Measurements from ENCODE around the gene PAK3.
A peak's percentile ranks its signal among the peaks of the same experiment; 100 is the strongest.

PAK3 gene

GRCh38 chrX:111095974-111096895, at the start of gene PAK3:
Gene PAK3, plus strand, starts transcription at chrX:111096191. Its CDS starts 26,913 bp downstream, at chrX:111123104.
- Histone ChIP-seq H3K27ac (ENCODE audit: low read depth, low read length) (no peak within 1 kb of the TSS), H3K9ac (ENCODE audit: low read length in 5 of 5) (peak within 1 kb of the TSS in 3 of 5 donors; percentile 23 to 36 (median 25))

GRCh38 chrX:111047575-111047974, 48.4 kb upstream of the PAK3 start:
- Histone ChIP-seq H3K27me3 (ENCODE audit: control insufficient read depth in 5 of 5, insufficient read depth in 4 of 5, low read length in 5 of 5) (peaks cover 2 to 19% (median 6%) of the 10 kb centered on the region in 5 donors), H3K9me3 (ENCODE audit: control insufficient read depth in 5 of 5, low read length in 5 of 5) (no peaks in the 10 kb centered on the region), H3K36me3 (ENCODE audit: control insufficient read depth in 5 of 5, insufficient read depth in 5 of 5, low read length in 5 of 5) (no peaks in the 10 kb centered on the region), H3K4me1 (ENCODE audit: control insufficient read depth in 5 of 5, insufficient read depth in 5 of 5, low read length in 5 of 5) (peaks cover 0 to 4% (median 0%) of the 10 kb centered on the region in 5 donors), H3K9ac (ENCODE audit: low read length in 5 of 5) (no peak overlapping the region), H3K27ac (ENCODE audit: low read depth, low read length) (no peak overlapping the region), H3K4me3 (ENCODE audit: low read depth in 1 of 5, low read length in 5 of 5) (no peak overlapping the region)

More at GRCh38 chrX:111095974-111096895, at the start of gene PAK3:
- Histone ChIP-seq H3K9me3 (ENCODE audit: control insufficient read depth in 5 of 5, low read length in 5 of 5) (no peaks in the 10 kb centered on the region), H3K4me3 (ENCODE audit: low read depth in 1 of 5, low read length in 5 of 5) (peak within 1 kb of the TSS; percentile 50 to 67 (median 61)), H3K27me3 (ENCODE audit: control insufficient read depth in 5 of 5, insufficient read depth in 4 of 5, low read length in 5 of 5) (peaks cover 22 to 51% (median 36%) of the 10 kb centered on the region in 5 donors), H3K36me3 (ENCODE audit: control insufficient read depth in 5 of 5, insufficient read depth in 5 of 5, low read length in 5 of 5) (no peaks in the 10 kb centered on the region), H3K4me1 (ENCODE audit: control insufficient read depth in 5 of 5, insufficient read depth in 5 of 5, low read length in 5 of 5) (peaks cover 0 to 12% (median 5%) of the 10 kb centered on the region in 5 donors)

GRCh38 chrX:111052478-111052877, 43.5 kb upstream of the PAK3 start:
- no peak overlapping the region for H3K27ac ChIP-seq (ENCODE audit: low read depth, low read length)
- H3K36me3 ChIP-seq (ENCODE audit: control insufficient read depth in 5 of 5, insufficient read depth in 5 of 5, low read length in 5 of 5) = no peaks in the 10 kb centered on the region
- no peak overlapping the region for H3K4me3 ChIP-seq (ENCODE audit: low read depth in 1 of 5, low read length in 5 of 5)
- peaks cover 0 to 1% (median 0%) of the 10 kb centered on the region in 5 donors for H3K4me1 ChIP-seq (ENCODE audit: control insufficient read depth in 5 of 5, insufficient read depth in 5 of 5, low read length in 5 of 5)
- H3K27me3 ChIP-seq (ENCODE audit: control insufficient read depth in 5 of 5, insufficient read depth in 4 of 5, low read length in 5 of 5) = peaks cover 0 to 11% (median 7%) of the 10 kb centered on the region in 5 donors
- H3K9ac ChIP-seq (ENCODE audit: low read length in 5 of 5) = no peak overlapping the region
- H3K9me3 ChIP-seq (ENCODE audit: control insufficient read depth in 5 of 5, low read length in 5 of 5) = no peaks in the 10 kb centered on the region

DNA sequence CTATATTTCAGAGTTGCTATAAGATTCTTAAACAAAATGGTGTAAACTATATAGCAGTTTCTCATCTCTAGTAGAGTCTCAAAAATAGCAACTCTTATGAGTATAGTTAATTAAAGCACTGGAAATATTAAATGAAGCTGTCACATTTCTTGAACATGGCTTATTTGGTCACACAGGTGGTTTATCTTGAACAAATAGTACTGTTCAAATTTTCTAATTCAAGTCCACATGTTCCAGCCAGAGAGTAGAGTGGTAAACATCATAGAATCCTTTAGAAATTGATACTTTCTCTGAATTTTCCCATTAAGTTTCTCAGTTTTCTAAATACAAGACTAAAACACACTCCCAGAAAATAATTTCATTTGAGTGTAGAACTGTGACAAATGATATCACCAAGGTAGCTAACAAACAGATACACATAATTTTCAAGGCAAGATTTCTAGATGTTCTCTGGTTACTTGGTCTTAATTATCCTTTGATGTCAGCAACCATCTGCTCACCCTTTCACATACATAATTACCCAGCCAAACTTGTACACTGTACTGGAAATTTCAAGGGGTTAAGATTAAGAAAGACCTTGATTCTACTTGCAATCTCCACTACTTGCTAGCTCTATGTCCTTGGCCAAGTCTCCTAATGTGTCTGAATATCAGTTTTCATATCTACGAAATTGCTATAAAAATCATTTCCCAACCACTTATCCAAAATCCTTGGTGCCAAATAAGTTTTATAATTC, 24.3 kb upstream of the PAK3 start:
- Histone ChIP-seq H3K36me3 (ENCODE audit: control insufficient read depth in 5 of 5, insufficient read depth in 5 of 5, low read length in 5 of 5) (no peaks in the 10 kb centered on the region), H3K4me1 (ENCODE audit: control insufficient read depth in 5 of 5, insufficient read depth in 5 of 5, low read length in 5 of 5) (no peaks in the 10 kb centered on the region), H3K9me3 (ENCODE audit: control insufficient read depth in 5 of 5, low read length in 5 of 5) (peaks cover 0 to 8% (median 3%) of the 10 kb centered on the region in 5 donors), H3K27me3 (ENCODE audit: control insufficient read depth in 5 of 5, insufficient read depth in 4 of 5, low read length in 5 of 5) (peaks cover 0 to 8% (median 4%) of the 10 kb centered on the region in 5 donors), H3K4me3 (ENCODE audit: low read depth in 1 of 5, low read length in 5 of 5) (no peak overlapping the region), H3K9ac (ENCODE audit: low read length in 5 of 5) (no peak overlapping the region), H3K27ac (ENCODE audit: low read depth, low read length) (no peak overlapping the region)

GRCh38 chrX:111083081-111083480, 12.9 kb upstream of the PAK3 start:
- Histone ChIP-seq H3K27me3 (ENCODE audit: control insufficient read depth in 5 of 5, insufficient read depth in 4 of 5, low read length in 5 of 5) (peaks cover 4 to 14% (median 7%) of the 10 kb centered on the region in 5 donors), H3K9ac (ENCODE audit: low read length in 5 of 5) (no peak overlapping the region), H3K36me3 (ENCODE audit: control insufficient read depth in 5 of 5, insufficient read depth in 5 of 5, low read length in 5 of 5) (no peaks in the 10 kb centered on the region), H3K4me3 (ENCODE audit: low read depth in 1 of 5, low read length in 5 of 5) (no peak overlapping the region), H3K9me3 (ENCODE audit: control insufficient read depth in 5 of 5, low read length in 5 of 5) (no peaks in the 10 kb centered on the region), H3K4me1 (ENCODE audit: control insufficient read depth in 5 of 5, insufficient read depth in 5 of 5, low read length in 5 of 5) (no peaks in the 10 kb centered on the region), H3K27ac (ENCODE audit: low read depth, low read length) (no peak overlapping the region)

- H3K4me3 ChIP-seq (ENCODE audit: low read depth in 1 of 5, low read length in 5 of 5) = no peak overlapping the region
- H3K4me1 ChIP-seq (ENCODE audit: control insufficient read depth in 5 of 5, insufficient read depth in 5 of 5, low read length in 5 of 5) = no peaks in the 10 kb centered on the region
- no peaks in the 10 kb centered on the region for H3K9me3 ChIP-seq (ENCODE audit: control insufficient read depth in 5 of 5, low read length in 5 of 5)
- H3K36me3 ChIP-seq (ENCODE audit: control insufficient read depth in 5 of 5, insufficient read depth in 5 of 5, low read length in 5 of 5) = no peaks in the 10 kb centered on the region
- H3K27ac ChIP-seq (ENCODE audit: low read depth, low read length) = no peak overlapping the region
- no peak overlapping the region for H3K9ac ChIP-seq (ENCODE audit: low read length in 5 of 5)
- peaks cover 8 to 23% (median 14%) of the 10 kb centered on the region in 5 donors for H3K27me3 ChIP-seq (ENCODE audit: control insufficient read depth in 5 of 5, insufficient read depth in 4 of 5, low read length in 5 of 5)
These were observed 9.4 kb upstream of the PAK3 start for GRCh38 chrX:111086591-111087006.

DNA sequence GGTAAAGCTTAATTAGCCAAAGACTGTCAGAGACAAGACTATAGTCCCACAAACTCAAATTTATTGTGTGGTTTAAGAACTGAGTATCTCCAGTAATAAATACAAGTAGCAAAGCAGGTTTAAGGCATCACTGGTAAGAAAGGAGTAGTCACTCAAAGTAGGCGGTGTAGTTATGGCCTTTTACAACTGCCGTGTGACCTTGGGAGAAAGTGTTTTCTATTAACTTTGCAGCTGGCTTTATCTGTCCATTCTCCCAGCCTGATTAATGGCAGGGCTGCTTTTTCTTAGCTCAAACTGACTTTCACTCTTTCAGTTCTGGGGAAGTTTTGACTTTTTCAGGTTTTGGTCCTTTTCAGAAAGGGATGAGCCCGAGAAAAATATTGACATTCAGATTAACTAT, 7.4 kb upstream of the PAK3 start:
- H3K4me1 ChIP-seq (ENCODE audit: control insufficient read depth in 5 of 5, insufficient read depth in 5 of 5, low read length in 5 of 5) = no peaks in the 10 kb centered on the region
- H3K9ac ChIP-seq (ENCODE audit: low read length in 5 of 5) = no peak overlapping the region
- peaks cover 15 to 30% (median 20%) of the 10 kb centered on the region in 5 donors for H3K27me3 ChIP-seq (ENCODE audit: control insufficient read depth in 5 of 5, insufficient read depth in 4 of 5, low read length in 5 of 5)
- H3K36me3 ChIP-seq (ENCODE audit: control insufficient read depth in 5 of 5, insufficient read depth in 5 of 5, low read length in 5 of 5) = no peaks in the 10 kb centered on the region
- H3K9me3 ChIP-seq (ENCODE audit: control insufficient read depth in 5 of 5, low read length in 5 of 5) = no peaks in the 10 kb centered on the region
- no peak overlapping the region for H3K27ac ChIP-seq (ENCODE audit: low read depth, low read length)
- no peak overlapping the region for H3K4me3 ChIP-seq (ENCODE audit: low read depth in 1 of 5, low read length in 5 of 5)

DNA sequence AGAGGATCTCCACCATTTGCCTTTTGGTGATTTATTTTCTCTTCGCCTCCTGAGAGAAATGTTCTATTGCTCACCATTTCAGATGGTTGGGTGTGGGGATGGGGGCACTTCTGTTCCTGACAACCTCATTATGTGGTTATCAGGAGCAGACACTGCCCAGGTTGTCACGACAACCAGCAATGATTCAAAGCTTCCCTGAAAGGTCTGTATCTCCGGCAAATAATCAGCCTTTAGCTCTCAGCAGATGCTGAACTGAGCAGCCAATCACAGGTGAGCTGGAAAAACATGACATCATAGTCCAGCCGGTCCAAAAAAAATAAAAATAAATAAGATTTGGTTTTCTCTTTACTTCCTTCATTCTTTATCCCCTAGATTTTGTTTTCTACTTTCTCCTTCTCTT, 5.5 kb upstream of the PAK3 start:
- Histone ChIP-seq H3K9ac (ENCODE audit: low read length in 5 of 5) (no peak overlapping the region), H3K27ac (ENCODE audit: low read depth, low read length) (no peak overlapping the region), H3K4me1 (ENCODE audit: control insufficient read depth in 5 of 5, insufficient read depth in 5 of 5, low read length in 5 of 5) (peaks cover 0 to 2% (median 0%) of the 10 kb centered on the region in 5 donors), H3K27me3 (ENCODE audit: control insufficient read depth in 5 of 5, insufficient read depth in 4 of 5, low read length in 5 of 5) (peaks cover 14 to 27% (median 21%) of the 10 kb centered on the region in 5 donors), H3K4me3 (ENCODE audit: low read depth in 1 of 5, low read length in 5 of 5) (no peak overlapping the region), H3K9me3 (ENCODE audit: control insufficient read depth in 5 of 5, low read length in 5 of 5) (no peaks in the 10 kb centered on the region), H3K36me3 (ENCODE audit: control insufficient read depth in 5 of 5, insufficient read depth in 5 of 5, low read length in 5 of 5) (no peaks in the 10 kb centered on the region)

GRCh38 chrX:111098874-111099273, 2.9 kb downstream of the PAK3 start:
- Histone ChIP-seq H3K4me3 (ENCODE audit: low read depth in 1 of 5, low read length in 5 of 5) (no peak overlapping the region), H3K27ac (ENCODE audit: low read depth, low read length) (no peak overlapping the region), H3K9ac (ENCODE audit: low read length in 5 of 5) (no peak overlapping the region), H3K36me3 (ENCODE audit: control insufficient read depth in 5 of 5, insufficient read depth in 5 of 5, low read length in 5 of 5) (no peaks in the 10 kb centered on the region), H3K27me3 (ENCODE audit: control insufficient read depth in 5 of 5, insufficient read depth in 4 of 5, low read length in 5 of 5) (peaks cover 21 to 48% (median 30%) of the 10 kb centered on the region in 5 donors), H3K9me3 (ENCODE audit: control insufficient read depth in 5 of 5, low read length in 5 of 5) (no peaks in the 10 kb centered on the region), H3K4me1 (ENCODE audit: control insufficient read depth in 5 of 5, insufficient read depth in 5 of 5, low read length in 5 of 5) (peaks cover 0 to 12% (median 5%) of the 10 kb centered on the region in 5 donors)

GRCh38 chrX:111100191-111100590, 4.2 kb downstream of the PAK3 start:
- H3K4me1 ChIP-seq (ENCODE audit: control insufficient read depth in 5 of 5, insufficient read depth in 5 of 5, low read length in 5 of 5) = peaks cover 0 to 12% (median 5%) of the 10 kb centered on the region in 5 donors
- H3K27ac ChIP-seq (ENCODE audit: low read depth, low read length) = no peak overlapping the region
- peaks cover 17 to 48% (median 30%) of the 10 kb centered on the region in 5 donors for H3K27me3 ChIP-seq (ENCODE audit: control insufficient read depth in 5 of 5, insufficient read depth in 4 of 5, low read length in 5 of 5)
- H3K4me3 ChIP-seq (ENCODE audit: low read depth in 1 of 5, low read length in 5 of 5) = no peak overlapping the region
- H3K9me3 ChIP-seq (ENCODE audit: control insufficient read depth in 5 of 5, low read length in 5 of 5) = no peaks in the 10 kb centered on the region
- H3K9ac ChIP-seq (ENCODE audit: low read length in 5 of 5) = no peak overlapping the region
- no peaks in the 10 kb centered on the region for H3K36me3 ChIP-seq (ENCODE audit: control insufficient read depth in 5 of 5, insufficient read depth in 5 of 5, low read length in 5 of 5)
